HepG2 (cell line): ENCODE data around the gene GIPC1. TPM values are rescaled to one million over a fixed set of nuclear protein-coding genes. Genes with fewer than 3 reads are reported as not detected.

Experiments used
- BCL3 ChIP-seq: sonication (generic); formaldehyde crosslinking; IDR thresholded peaks from 2 replicates; pipeline ENCODE4 v1.5.1; 2020; ENCODE audit warnings: mild to moderate bottlenecking, missing genetic modification reagents, moderate library complexity
- ETS1 ChIP-seq: sonication (generic); formaldehyde crosslinking; IDR thresholded peaks from 2 replicates; pipeline ENCODE4 v1.4.0; 2020; ENCODE audit warnings: missing genetic modification reagents
- HIVEP1 ChIP-seq: sonication (generic); formaldehyde crosslinking; IDR thresholded peaks from 2 replicates; pipeline ENCODE4 v1.4.0; 2020; ENCODE audit warnings: mild to moderate bottlenecking, missing genetic modification reagents
- PATZ1 ChIP-seq: sonication (generic); formaldehyde crosslinking; IDR thresholded peaks from 2 replicates; pipeline ENCODE4 v1.4.0; 2020; ENCODE audit warnings: missing genetic modification reagents
- POGZ ChIP-seq: sonication (generic); formaldehyde crosslinking; IDR thresholded peaks from 2 replicates; pipeline ENCODE4 v1.4.0; 2020; ENCODE audit warnings: mild to moderate bottlenecking, missing genetic modification reagents
- SPEN ChIP-seq: sonication (generic); formaldehyde crosslinking; IDR thresholded peaks from 2 replicates; pipeline ENCODE4 v1.5.1; 2020; ENCODE audit warnings: low read depth, mild to moderate bottlenecking, missing genetic modification reagents
- TSC22D2 ChIP-seq: sonication (generic); formaldehyde crosslinking; IDR thresholded peaks from 2 replicates; pipeline ENCODE4 v1.5.1; 2020; ENCODE audit warnings: missing genetic modification reagents, mild to moderate bottlenecking, borderline replicate concordance
- ZBTB37 ChIP-seq: sonication (generic); formaldehyde crosslinking; IDR thresholded peaks from 2 replicates; pipeline ENCODE4 v1.4.0; 2020; ENCODE audit warnings: mild to moderate bottlenecking, missing genetic modification reagents
- ZFP37 ChIP-seq: sonication (generic); formaldehyde crosslinking; IDR thresholded peaks from 2 replicates; pipeline ENCODE4 v1.4.0; 2020; ENCODE audit warnings: missing genetic modification reagents, borderline replicate concordance
- ZNF253 ChIP-seq: sonication (generic); formaldehyde crosslinking; IDR thresholded peaks from 2 replicates; pipeline ENCODE4 v1.8.0; 2022; ENCODE audit warnings: mild to moderate bottlenecking, missing genetic modification reagents, borderline replicate concordance
- ZNF44 ChIP-seq: sonication (generic); formaldehyde crosslinking; IDR thresholded peaks from 2 replicates; pipeline ENCODE4 v1.5.1; 2020; ENCODE audit warnings: mild to moderate bottlenecking, missing genetic modification reagents
- ZNF782 ChIP-seq: sonication (generic); formaldehyde crosslinking; IDR thresholded peaks from 2 replicates; pipeline ENCODE4 v1.4.0; 2020; ENCODE audit warnings: missing genetic modification reagents, mild to moderate bottlenecking, borderline replicate concordance
- polyA plus RNA-seq, 8 experiments: library from polyadenylated mRNA; depleted of rRNA in 3 of 8; stranded (reverse) in 7 of 8; unstranded in 1 of 8; fragments of >200 nt; fragmentation: Illumina TruSeq in 4 of 8; extraction: Trizol in 4 of 8; gene quantifications; 2 replicates each; pipeline versions ENCODE4 v1.2.1 to v1.2.3, GENCODE V29; 2011 to 2016; ENCODE audit warnings: low read depth in 4 of 8, missing spikeins in 1 of 8, mixed read lengths in 1 of 8; ENCODE audit not compliant: insufficient read depth in 1 of 8
- total RNA-seq, 5 experiments: library from RNA; depleted of rRNA; stranded (reverse); fragments of >200 nt; fragmentation: Illumina TruSeq; extraction: Trizol; gene quantifications; 2 replicates each; pipeline ENCODE4 v1.2.3, GENCODE V29; 2016; ENCODE audit warnings: low read depth in 1 of 5
- TF ChIP-seq, protein P1 (sequence below): IDR thresholded peaks from 2 replicates; pipeline ENCODE4 v1.6.1; 2016; ENCODE audit warnings: low read depth, missing genetic modification reagents, missing compliant biosample characterization
- TF ChIP-seq, protein P2 (sequence below): sonication (generic); formaldehyde crosslinking; IDR thresholded peaks from 2 replicates; pipeline ENCODE4 v1.4.0; 2020; ENCODE audit warnings: mild to moderate bottlenecking, missing genetic modification reagents

The GIPC1 gene
- total and polyA plus RNA-seq, 2 of the 13 experiments (the other 11 are each of a cell fraction or from before 2014, with no cell fraction given): 27.1 to 48.1 TPM

- TF ChIP-seq, protein P1, sequence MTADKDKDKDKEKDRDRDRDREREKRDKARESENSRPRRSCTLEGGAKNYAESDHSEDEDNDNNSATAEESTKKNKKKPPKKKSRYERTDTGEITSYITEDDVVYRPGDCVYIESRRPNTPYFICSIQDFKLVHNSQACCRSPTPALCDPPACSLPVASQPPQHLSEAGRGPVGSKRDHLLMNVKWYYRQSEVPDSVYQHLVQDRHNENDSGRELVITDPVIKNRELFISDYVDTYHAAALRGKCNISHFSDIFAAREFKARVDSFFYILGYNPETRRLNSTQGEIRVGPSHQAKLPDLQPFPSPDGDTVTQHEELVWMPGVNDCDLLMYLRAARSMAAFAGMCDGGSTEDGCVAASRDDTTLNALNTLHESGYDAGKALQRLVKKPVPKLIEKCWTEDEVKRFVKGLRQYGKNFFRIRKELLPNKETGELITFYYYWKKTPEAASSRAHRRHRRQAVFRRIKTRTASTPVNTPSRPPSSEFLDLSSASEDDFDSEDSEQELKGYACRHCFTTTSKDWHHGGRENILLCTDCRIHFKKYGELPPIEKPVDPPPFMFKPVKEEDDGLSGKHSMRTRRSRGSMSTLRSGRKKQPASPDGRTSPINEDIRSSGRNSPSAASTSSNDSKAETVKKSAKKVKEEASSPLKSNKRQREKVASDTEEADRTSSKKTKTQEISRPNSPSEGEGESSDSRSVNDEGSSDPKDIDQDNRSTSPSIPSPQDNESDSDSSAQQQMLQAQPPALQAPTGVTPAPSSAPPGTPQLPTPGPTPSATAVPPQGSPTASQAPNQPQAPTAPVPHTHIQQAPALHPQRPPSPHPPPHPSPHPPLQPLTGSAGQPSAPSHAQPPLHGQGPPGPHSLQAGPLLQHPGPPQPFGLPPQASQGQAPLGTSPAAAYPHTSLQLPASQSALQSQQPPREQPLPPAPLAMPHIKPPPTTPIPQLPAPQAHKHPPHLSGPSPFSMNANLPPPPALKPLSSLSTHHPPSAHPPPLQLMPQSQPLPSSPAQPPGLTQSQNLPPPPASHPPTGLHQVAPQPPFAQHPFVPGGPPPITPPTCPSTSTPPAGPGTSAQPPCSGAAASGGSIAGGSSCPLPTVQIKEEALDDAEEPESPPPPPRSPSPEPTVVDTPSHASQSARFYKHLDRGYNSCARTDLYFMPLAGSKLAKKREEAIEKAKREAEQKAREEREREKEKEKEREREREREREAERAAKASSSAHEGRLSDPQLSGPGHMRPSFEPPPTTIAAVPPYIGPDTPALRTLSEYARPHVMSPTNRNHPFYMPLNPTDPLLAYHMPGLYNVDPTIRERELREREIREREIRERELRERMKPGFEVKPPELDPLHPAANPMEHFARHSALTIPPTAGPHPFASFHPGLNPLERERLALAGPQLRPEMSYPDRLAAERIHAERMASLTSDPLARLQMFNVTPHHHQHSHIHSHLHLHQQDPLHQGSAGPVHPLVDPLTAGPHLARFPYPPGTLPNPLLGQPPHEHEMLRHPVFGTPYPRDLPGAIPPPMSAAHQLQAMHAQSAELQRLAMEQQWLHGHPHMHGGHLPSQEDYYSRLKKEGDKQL: no peak
- TF ChIP-seq ZNF44 (CRISPR knock-in tag) (no peak), ZNF253 (no peak), ZBTB37 (CRISPR knock-in tag) (no peak), SPEN (CRISPR knock-in tag) (0 out of 2 replicates have a peak, but pooled peaks have one; percentile 26), POGZ (no peak), TSC22D2 (CRISPR knock-in tag) (0 out of 2 replicates have a peak, but pooled peaks have one; percentile 52), PATZ1 (CRISPR knock-in tag) (peak; percentile 38), ZFP37 (CRISPR knock-in tag) (no peak), ZNF782 (CRISPR knock-in tag) (0 out of 2 replicates have a peak, but pooled peaks have one; percentile 44), ETS1 (CRISPR knock-in tag) (no peak), HIVEP1 (peak; percentile 61; the same call in 1 of the 2 replicates), BCL3 (CRISPR knock-in tag) (peak; percentile 42; the same call in 1 of the 2 replicates)
- TF ChIP-seq, protein P2, sequence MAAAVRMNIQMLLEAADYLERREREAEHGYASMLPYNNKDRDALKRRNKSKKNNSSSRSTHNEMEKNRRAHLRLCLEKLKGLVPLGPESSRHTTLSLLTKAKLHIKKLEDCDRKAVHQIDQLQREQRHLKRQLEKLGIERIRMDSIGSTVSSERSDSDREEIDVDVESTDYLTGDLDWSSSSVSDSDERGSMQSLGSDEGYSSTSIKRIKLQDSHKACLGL (CRISPR knock-in tag): peak; percentile 58; the same call in 1 of the 2 replicates
These were observed 23.6 kb downstream of the GIPC1 start (continued) for GRCh38 chr19:14472202-14472938.
